HG03460 (cell line): ENCODE data around the gene RNU7-1.

ENCODE experiments used
- ATAC-seq: cut with Tn5 transposase; IDR thresholded peaks from one replicate; pipeline ENCODE4 v1.9.1; 2021; ENCODE audit not compliant: unreplicated experiment

RNU7-1 gene

GRCh38 chr12:6917491-6918231, 26.0 kb upstream of the RNU7-1 start:
- ATAC-seq: no peak

GRCh38 chr12:6919588-6919987, 24.0 kb upstream of the RNU7-1 start:
- ATAC-seq: no peak

GRCh38 chr12:6921539-6921938, 22.1 kb upstream of the RNU7-1 start:
- ATAC-seq: no peak

- no peak for ATAC-seq
Measured at GRCh38 chr12:6921996-6922946, 21.3 kb upstream of the RNU7-1 start.

- ATAC-seq: no peak
Measured at GRCh38 chr12:6923003-6923732, 20.4 kb upstream of the RNU7-1 start.

GRCh38 chr12:6923851-6924250, 19.8 kb upstream of the RNU7-1 start:
- ATAC-seq: no peak

GRCh38 chr12:6925239-6925539, 18.4 kb upstream of the RNU7-1 start:
- ATAC-seq: no peak

- ATAC-seq: no peak
Measured at GRCh38 chr12:6925540-6926279, 17.9 kb upstream of the RNU7-1 start.

GRCh38 chr12:6927379-6928021, 16.1 kb upstream of the RNU7-1 start, which contains the start of gene ATN1:
Gene ATN1 (plus strand): TSS chr12:6927959. CDS start chr12:6934002, 6,043 bp downstream.
- ATAC-seq: no peak

- ATAC-seq: no peak
Measured at GRCh38 chr12:6928022-6928702, 15.5 kb upstream of the RNU7-1 start.

GRCh38 chr12:6928703-6929407, 14.8 kb upstream of the RNU7-1 start:
- no peak for ATAC-seq

GRCh38 chr12:6929466-6930452, 13.9 kb upstream of the RNU7-1 start:
- no peak for ATAC-seq

GRCh38 chr12:6932766-6933165, 10.8 kb upstream of the RNU7-1 start:
- ATAC-seq: no peak

GRCh38 chr12:6934110-6934509, 9.5 kb upstream of the RNU7-1 start:
- ATAC-seq: no peak

- ATAC-seq: no peak
Measured at GRCh38 chr12:6935371-6936193, 8.0 kb upstream of the RNU7-1 start.

GRCh38 chr12:6936194-6936635, 7.4 kb upstream of the RNU7-1 start:
- no peak for ATAC-seq
